GM18502 (cell line): ENCODE results near the gene LSAMP.
"Not testable (repeated sequence)": the region's sequence is repeated elsewhere in the genome, so short reads cannot be mapped to it uniquely, and the experiment has no call there.

Experiments used
- ATAC-seq: cut with Tn5 transposase; IDR thresholded peaks from one replicate; pipeline ENCODE4 v1.9.1; 2021; ENCODE audit warnings: mild to moderate bottlenecking; ENCODE audit not compliant: unreplicated experiment, poor library complexity

Gene LSAMP

GRCh38 chr3:115832265-115832664 is 613.0 kb downstream of the LSAMP start:
- ATAC-seq = no peak

- ATAC-seq = no peak
Measured at GRCh38 chr3:115831864-115832263, 613.4 kb downstream of the LSAMP start.

GRCh38 chr3:115830764-115831395 is 614.4 kb downstream of the LSAMP start:
- no peak for ATAC-seq

- no peak for ATAC-seq
Measured at GRCh38 chr3:115828401-115828800, 616.9 kb downstream of the LSAMP start.

- ATAC-seq = no peak
Measured at GRCh38 chr3:115827495-115827894, 617.8 kb downstream of the LSAMP start.

GRCh38 chr3:115825046-115825445 is 620.2 kb downstream of the LSAMP start:
- no peak for ATAC-seq

- ATAC-seq = no peak
Measured at GRCh38 chr3:115823083-115823482, 622.2 kb downstream of the LSAMP start.

GRCh38 chr3:115822579-115822978 is 622.7 kb downstream of the LSAMP start:
- ATAC-seq = no peak

GRCh38 chr3:115819785-115820384 is 625.4 kb downstream of the LSAMP start:
- peak; percentile 95 for ATAC-seq

GRCh38 chr3:115814778-115815380 is 630.4 kb downstream of the LSAMP start:
- peak; percentile 65 for ATAC-seq

- no peak for ATAC-seq
Measured at GRCh38 chr3:115814006-115814405, 631.3 kb downstream of the LSAMP start.

- ATAC-seq = no peak
Measured at GRCh38 chr3:115808816-115809215, 636.5 kb downstream of the LSAMP start.

- ATAC-seq = no peak
Measured at GRCh38 chr3:115808244-115808643, 637.0 kb downstream of the LSAMP start.

- no peak for ATAC-seq
Measured at GRCh38 chr3:115806501-115806900, 638.8 kb downstream of the LSAMP start.

GRCh38 chr3:115805520-115805919 is 639.8 kb downstream of the LSAMP start:
- ATAC-seq = no peak

GRCh38 chr3:115804713-115805119 is 640.6 kb downstream of the LSAMP start:
- no peak for ATAC-seq

- ATAC-seq = no peak
Measured at GRCh38 chr3:115804200-115804599, 641.1 kb downstream of the LSAMP start.

GRCh38 chr3:115803661-115804060 is 641.6 kb downstream of the LSAMP start:
- no peak for ATAC-seq

GRCh38 chr3:115800489-115801075 is 644.7 kb downstream of the LSAMP start:
- no peak for ATAC-seq

- ATAC-seq = not testable (repeated sequence)
Measured at GRCh38 chr3:115800065-115800464, 645.2 kb downstream of the LSAMP start.

GRCh38 chr3:115792206-115792955 is 652.9 kb downstream of the LSAMP start:
- ATAC-seq = no peak
